Measurements from ENCODE around the gene KRTAP10-10. TPM values are rescaled to one million over a fixed set of nuclear protein-coding genes. Genes with fewer than 3 reads are reported as not detected.

KRTAP10-10 gene
- total and polyA plus RNA-seq, 2 of the 8 experiments (the other 6 are each of a cell fraction or from before 2014, with no cell fraction given) = not detected

- Histone ChIP-seq H3K23me2 (ENCODE audit: low read depth, low read length) (no peaks in the 10 kb centered on the region), H3K4me1 (replicated peaks in 1 of 4; ENCODE audit: control insufficient read depth in 3 of 4, insufficient read depth in 4 of 4, low read length in 3 of 4) (no peaks in the 10 kb centered on the region; a peak in 1 of 7 replicates), H4K5ac (ENCODE audit: insufficient read length, low read depth, low read length) (no peak overlapping the region), H3K27ac (ENCODE audit: low read depth, low read length) (no peak overlapping the region), H2AFZ (ENCODE audit: low read length) (no peak overlapping the region), H4K91ac (replicated peaks; ENCODE audit: insufficient read length, low read length) (no peak overlapping the region), H3K56ac (replicated peaks; ENCODE audit: insufficient read length, low read depth, low read length) (no peak overlapping the region), H4K20me1 (replicated peaks in 1 of 2; ENCODE audit: control insufficient read depth in 1 of 2, insufficient read depth in 2 of 2, low read length in 2 of 2) (no peaks in the 10 kb centered on the region), H3K4me2 (ENCODE audit: insufficient read depth in 1 of 2, low read depth in 2 of 2, low read length in 2 of 2) (no peak overlapping the region), H3K79me2 (ENCODE audit: control insufficient read depth in 1 of 2, insufficient read depth in 2 of 2, low read length in 2 of 2) (no peaks in the 10 kb centered on the region), H4K8ac (ENCODE audit: extremely low read depth, insufficient read depth, low read length) (no peak overlapping the region), H2BK20ac (ENCODE audit: low read length) (no peak overlapping the region), H2AK5ac (ENCODE audit: low read depth, low read length) (no peak overlapping the region), H2BK5ac (ENCODE audit: low read depth, low read length) (no peak overlapping the region), H2BK12ac (ENCODE audit: low read depth, low read length) (peak overlapping the region; percentile 68; the same call in 1 of the 2 replicates), H2BK15ac (ENCODE audit: low read length) (0 out of 2 replicates have a peak overlapping the region, but pooled peaks have one; percentile 46), H3K18ac (ENCODE audit: extremely low read depth, low read length) (no peak overlapping the region), H3K36me3 (ENCODE audit: control insufficient read depth in 2 of 4, insufficient read depth in 4 of 4, low read length in 3 of 4) (no peaks in the 10 kb centered on the region), H2BK120ac (replicated peaks; ENCODE audit: low read depth, low read length) (no peak overlapping the region), H3K23ac (ENCODE audit: insufficient read length) (no peak overlapping the region), H3K9me3 (ENCODE audit: insufficient read depth in 2 of 2, low read depth in 1 of 2, low read length in 1 of 2) (peaks cover 9 to 13% of the 10 kb centered on the region in 2 experiments), H3K4me3 (ENCODE audit: extremely low read depth in 1 of 4, insufficient read depth in 2 of 4, low read depth in 3 of 4, low read length in 4 of 4) (no peak overlapping the region), H3K9ac (replicated peaks in 1 of 4; ENCODE audit: extremely low read depth in 1 of 4, low read depth in 3 of 4, low read length in 3 of 4) (no peak overlapping the region), H3K4ac (replicated peaks; ENCODE audit: insufficient read length, low read depth, low read length) (no peak overlapping the region), H3K27me3 (replicated peaks in 1 of 4; ENCODE audit: control insufficient read depth in 3 of 4, extremely low read depth in 1 of 4, insufficient read depth in 3 of 4, low read length in 3 of 4) (no peaks in the 10 kb centered on the region), H3K14ac (ENCODE audit: insufficient read length) (no peak overlapping the region), H3K79me1 (ENCODE audit: low read depth, low read length) (no peaks in the 10 kb centered on the region)
- CTCF ChIA-PET (ENCODE audit: partially characterized antibody) = interaction anchor here (0.6 kb wide), 1 partner anchor 92 kb away, joined by 3 read pairs; no protein-coding TSS in a partner anchor
- DNase-seq (ENCODE audit: low read depth in 1 of 2, low spot score in 2 of 2) (no peak), FAIRE-seq (no peak)
- POLR2A ChIA-PET (ENCODE audit: partially characterized antibody) = no interaction called here
- WGBS, 2 experiments (ENCODE audit: extremely low coverage in 1 of 2, insufficient coverage in 1 of 2, insufficient read length in 1 of 2, insufficient replicate concordance in 2 of 2, low coverage in 1 of 2, low lambda C conversion rate in 2 of 2, missing lambda C conversion rate in 1 of 2) = 87% methylated on average over 16 of the region's 18 CpGs; no CpG with 5 or more reads in 1 of the 2 experiments
- no peak for TF ChIP-seq KDM1A (IDR thresholded peaks at IDR 0.05; ENCODE audit: borderline replicate concordance, low read length)
- no peak for TF ChIP-seq SP4 (IDR thresholded peaks at IDR 0.05; ENCODE audit: low read length)
- no peak for TF ChIP-seq TBP (IDR thresholded peaks at IDR 0.05; ENCODE audit: low read depth, low read length)
- no peak for TF ChIP-seq MAX (IDR thresholded peaks at IDR 0.05)
- no peak for TF ChIP-seq EZH2 (IDR thresholded peaks at IDR 0.05; ENCODE audit: low read depth, low read length, severe bottlenecking)
- no peak for TF ChIP-seq USF2 (IDR thresholded peaks at IDR 0.05; ENCODE audit: low read length)
- TF ChIP-seq CTCF (IDR thresholded peaks at IDR 0.05; ENCODE audit: control extremely low read depth in 1 of 3, insufficient read depth in 1 of 3, low read depth in 1 of 3, low read length in 3 of 3) = no peak
- TF ChIP-seq CTBP2 (IDR thresholded peaks at IDR 0.05; ENCODE audit: borderline replicate concordance, insufficient read depth, insufficient read length, low read length) = no peak
These were observed 8.3 kb upstream of the KRTAP10-10 start for GRCh38 chr21:44628707-44629391.

All from H1 (cell line).